Measurements from ENCODE around the gene DCUN1D1. TPM values are rescaled to one million over a fixed set of nuclear protein-coding genes. Genes with fewer than 3 reads are reported as not detected.

Gene DCUN1D1
- total RNA-seq, 1 experiment from 2014 or later = 75.3 TPM

DNA sequence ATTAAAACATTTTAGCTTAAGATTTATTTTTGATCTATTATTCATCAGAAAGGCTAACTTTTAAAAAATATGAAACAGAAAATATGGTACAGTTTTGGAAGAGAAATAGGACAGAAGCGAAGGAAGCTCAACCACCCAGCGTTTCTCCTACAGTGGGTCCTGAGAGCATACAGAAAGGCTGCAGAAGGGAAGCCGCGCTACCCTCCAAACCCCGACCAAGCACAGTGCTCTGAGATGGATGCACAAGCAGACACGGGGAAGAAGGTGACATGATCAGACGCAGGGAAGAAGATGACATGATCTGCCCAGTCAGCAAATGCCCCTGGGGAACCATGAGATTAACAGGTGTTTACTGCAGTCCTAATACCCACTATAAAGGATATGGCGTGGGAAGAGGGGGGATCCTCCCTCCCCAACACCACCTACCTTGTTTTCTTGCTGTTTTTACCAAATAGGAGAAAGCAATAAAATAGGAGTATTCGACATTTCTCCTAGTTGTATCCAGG is 14.4 kb downstream of the DCUN1D1 start:
- Histone ChIP-seq H3K27me3 (replicated peaks; ENCODE audit: insufficient read depth, low read depth, low read length, poor library complexity) (no peaks in the 10 kb centered on the region), H3K4me3 (ENCODE audit: low read depth, low read length, poor library complexity, severe bottlenecking) (no peak overlapping the region), H3K4me1 (ENCODE audit: insufficient read depth, low read length, poor library complexity, severe bottlenecking) (peaks cover 37% of the 10 kb centered on the region), H3K27ac (ENCODE audit: low read depth, low read length, poor library complexity, severe bottlenecking) (no peak overlapping the region), H3K36me3 (ENCODE audit: insufficient read depth, low read length, poor library complexity, severe bottlenecking) (peaks cover 7% of the 10 kb centered on the region), H3K9me3 (ENCODE audit: low read depth, low read length, poor library complexity, severe bottlenecking) (no peaks in the 10 kb centered on the region)
- no peak for DNase-seq (ENCODE audit: low spot score)
- CTCF ChIA-PET = no interaction called here
- POLR2A ChIA-PET (ENCODE audit: low non-redundant PET) = no interaction called here
- intact Hi-C loops (cut with micrococcal nuclease; ENCODE audit: unreplicated experiment) = no loop called here
- BruUV-seq (replicated peaks) = no TSS peak
- TF ChIP-seq, protein P1, sequence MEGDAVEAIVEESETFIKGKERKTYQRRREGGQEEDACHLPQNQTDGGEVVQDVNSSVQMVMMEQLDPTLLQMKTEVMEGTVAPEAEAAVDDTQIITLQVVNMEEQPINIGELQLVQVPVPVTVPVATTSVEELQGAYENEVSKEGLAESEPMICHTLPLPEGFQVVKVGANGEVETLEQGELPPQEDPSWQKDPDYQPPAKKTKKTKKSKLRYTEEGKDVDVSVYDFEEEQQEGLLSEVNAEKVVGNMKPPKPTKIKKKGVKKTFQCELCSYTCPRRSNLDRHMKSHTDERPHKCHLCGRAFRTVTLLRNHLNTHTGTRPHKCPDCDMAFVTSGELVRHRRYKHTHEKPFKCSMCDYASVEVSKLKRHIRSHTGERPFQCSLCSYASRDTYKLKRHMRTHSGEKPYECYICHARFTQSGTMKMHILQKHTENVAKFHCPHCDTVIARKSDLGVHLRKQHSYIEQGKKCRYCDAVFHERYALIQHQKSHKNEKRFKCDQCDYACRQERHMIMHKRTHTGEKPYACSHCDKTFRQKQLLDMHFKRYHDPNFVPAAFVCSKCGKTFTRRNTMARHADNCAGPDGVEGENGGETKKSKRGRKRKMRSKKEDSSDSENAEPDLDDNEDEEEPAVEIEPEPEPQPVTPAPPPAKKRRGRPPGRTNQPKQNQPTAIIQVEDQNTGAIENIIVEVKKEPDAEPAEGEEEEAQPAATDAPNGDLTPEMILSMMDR (conservative IDR thresholded peaks at IDR 0.05; ENCODE audit: low read depth, low read length) = no peak
- TF ChIP-seq EZH2 (IDR thresholded peaks at IDR 0.05; ENCODE audit: borderline replicate concordance, low read depth, low read length, poor library complexity, severe bottlenecking) = no peak

DNA sequence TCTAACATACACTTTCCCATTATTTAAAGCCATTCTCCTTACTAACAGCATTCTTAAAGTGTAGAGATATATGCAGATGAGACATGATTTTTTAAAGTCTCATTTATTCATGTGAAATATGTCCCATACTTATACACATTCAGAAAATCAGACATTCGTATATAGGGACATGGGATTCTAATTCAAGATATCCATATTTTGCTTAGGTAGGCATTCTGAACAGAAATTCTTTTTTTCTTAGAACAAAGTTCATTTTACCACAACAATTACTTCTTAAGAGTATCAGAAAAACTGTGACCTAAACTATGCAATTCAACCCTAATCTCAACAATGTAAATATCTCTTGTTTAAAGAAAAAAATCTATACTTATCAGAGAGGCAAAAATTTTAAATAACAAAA is 16.2 kb downstream of the DCUN1D1 start:
- Histone ChIP-seq H3K27ac (ENCODE audit: low read depth, low read length, poor library complexity, severe bottlenecking) (no peak overlapping the region), H3K4me1 (ENCODE audit: insufficient read depth, low read length, poor library complexity, severe bottlenecking) (peaks cover 28% of the 10 kb centered on the region), H3K9me3 (ENCODE audit: low read depth, low read length, poor library complexity, severe bottlenecking) (no peaks in the 10 kb centered on the region), H3K27me3 (replicated peaks; ENCODE audit: insufficient read depth, low read depth, low read length, poor library complexity) (no peaks in the 10 kb centered on the region), H3K4me3 (ENCODE audit: low read depth, low read length, poor library complexity, severe bottlenecking) (no peak overlapping the region), H3K36me3 (ENCODE audit: insufficient read depth, low read length, poor library complexity, severe bottlenecking) (peaks cover 7% of the 10 kb centered on the region)
- no peak for DNase-seq (ENCODE audit: low spot score)
- CTCF ChIA-PET = no interaction called here
- TF ChIP-seq, protein P1 (conservative IDR thresholded peaks at IDR 0.05; ENCODE audit: low read depth, low read length) = no peak
- TF ChIP-seq EZH2 (IDR thresholded peaks at IDR 0.05; ENCODE audit: borderline replicate concordance, low read depth, low read length, poor library complexity, severe bottlenecking) = no peak
- no TSS peak for BruUV-seq (replicated peaks)
- POLR2A ChIA-PET (ENCODE audit: low non-redundant PET) = no interaction called here
- intact Hi-C loops (cut with micrococcal nuclease; ENCODE audit: unreplicated experiment) = no loop called here

DNA sequence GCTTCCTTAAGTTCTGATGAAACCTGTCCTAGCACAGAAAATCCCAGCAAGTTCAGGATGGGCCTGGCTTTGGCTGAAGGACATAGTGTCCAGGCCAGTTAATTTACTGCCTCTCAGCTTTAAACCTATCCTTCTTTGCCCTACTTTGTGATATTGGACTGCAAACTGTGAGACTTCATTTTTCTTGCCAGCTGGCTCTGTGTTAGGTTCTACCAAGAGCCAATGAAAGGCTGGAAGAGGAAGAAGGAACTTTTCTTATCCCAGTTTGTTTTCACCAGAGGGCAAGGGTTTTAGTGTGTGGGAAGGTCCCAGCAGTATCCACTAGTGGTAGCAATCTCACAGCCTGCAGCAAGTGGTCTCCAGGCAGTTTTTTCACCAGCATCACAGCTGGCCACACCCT is 18.2 kb downstream of the DCUN1D1 start:
- peaks cover 19% of the 10 kb centered on the region for H3K4me1 ChIP-seq (ENCODE audit: insufficient read depth, low read length, poor library complexity, severe bottlenecking)
- no peak overlapping the region for H3K27ac ChIP-seq (ENCODE audit: low read depth, low read length, poor library complexity, severe bottlenecking)
- H3K9me3 ChIP-seq (ENCODE audit: low read depth, low read length, poor library complexity, severe bottlenecking) = no peaks in the 10 kb centered on the region
- H3K36me3 ChIP-seq (ENCODE audit: insufficient read depth, low read length, poor library complexity, severe bottlenecking) = peaks cover 13% of the 10 kb centered on the region
- no peak for DNase-seq (ENCODE audit: low spot score)
- POLR2A ChIA-PET (ENCODE audit: low non-redundant PET) = interaction anchor here (0.6 kb wide), 1 partner anchor 50 kb away, joined by 8 read pairs; no protein-coding TSS in a partner anchor
- CTCF ChIA-PET = no interaction called here
- no peaks in the 10 kb centered on the region for H3K27me3 ChIP-seq (replicated peaks; ENCODE audit: insufficient read depth, low read depth, low read length, poor library complexity)
- no TSS peak for BruUV-seq (replicated peaks)
- intact Hi-C loops (cut with micrococcal nuclease; ENCODE audit: unreplicated experiment) = no loop called here
- TF ChIP-seq EZH2 (IDR thresholded peaks at IDR 0.05; ENCODE audit: borderline replicate concordance, low read depth, low read length, poor library complexity, severe bottlenecking) = no peak
- TF ChIP-seq, protein P1 (conservative IDR thresholded peaks at IDR 0.05; ENCODE audit: low read depth, low read length) = no peak
- H3K4me3 ChIP-seq (ENCODE audit: low read depth, low read length, poor library complexity, severe bottlenecking) = no peak overlapping the region

Measured in A673 (cell line).